Stimulated activated naive CD8-positive, alpha-beta T cell treated with anti-CD3 and anti-CD28 coated beads, Interleukin-15, Interleukin-2, amounts not matched to agents 100 ng/mL and 50 ng/mL, for 24 hours (primary cell): ENCODE data around the gene CFAP92.
"Not testable (repeated sequence)": the region's sequence is repeated elsewhere in the genome, so short reads cannot be mapped to it uniquely, and the experiment has no call there.

Experiments used
- H3K27ac Mint-ChIP-seq: one replicate; pipeline ENCODE4 v1.8.0; 2021; ENCODE audit warnings: mild to moderate bottlenecking, mixed read lengths
- H3K27me3 Mint-ChIP-seq: one replicate; pipeline ENCODE4 v1.8.0; 2021; ENCODE audit warnings: mixed read lengths
- H3K36me3 Mint-ChIP-seq: one replicate; pipeline ENCODE4 v1.8.0; 2021; ENCODE audit warnings: low read depth, mixed read lengths
- H3K4me1 Mint-ChIP-seq: one replicate; pipeline ENCODE4 v1.8.0; 2021; ENCODE audit warnings: low read depth, mixed read lengths
- H3K4me3 Mint-ChIP-seq: one replicate; pipeline ENCODE4 v1.8.0; 2021; ENCODE audit warnings: mild to moderate bottlenecking, mixed read lengths
- H3K9me3 Mint-ChIP-seq: one replicate; pipeline ENCODE4 v1.8.0; 2021; ENCODE audit warnings: mixed read lengths

The CFAP92 gene

GRCh38 chr3:128931046-128931445 is 62.8 kb downstream of the CFAP92 start:
- no peaks in the 10 kb centered on the region for H3K27me3 Mint-ChIP-seq
- H3K36me3 Mint-ChIP-seq, result peaks cover 4% of the 10 kb centered on the region

GRCh38 chr3:128929364-128929763 is 64.5 kb downstream of the CFAP92 start:
- peaks cover 9% of the 10 kb centered on the region for H3K4me1 Mint-ChIP-seq
- no peak overlapping the region for H3K4me3 Mint-ChIP-seq
- peaks cover 6% of the 10 kb centered on the region for H3K9me3 Mint-ChIP-seq
- no peak overlapping the region for H3K27ac Mint-ChIP-seq
- peaks cover 4% of the 10 kb centered on the region for H3K36me3 Mint-ChIP-seq
- no peaks in the 10 kb centered on the region for H3K27me3 Mint-ChIP-seq

More at GRCh38 chr3:128931046-128931445, 62.8 kb downstream of the CFAP92 start:
- H3K4me1 Mint-ChIP-seq, result no peaks in the 10 kb centered on the region
- H3K4me3 Mint-ChIP-seq, result no peak overlapping the region
- H3K27ac Mint-ChIP-seq, result no peak overlapping the region
- peaks cover 6% of the 10 kb centered on the region for H3K9me3 Mint-ChIP-seq

- Mint-ChIP-seq H3K36me3 (peaks cover 36% of the 10 kb centered on the region), H3K4me1 (peaks cover 45% of the 10 kb centered on the region), H3K9me3 (peaks cover 15% of the 10 kb centered on the region)
- not testable (repeated sequence) for H3K4me3 Mint-ChIP-seq, H3K27me3 Mint-ChIP-seq, H3K27ac Mint-ChIP-seq
These were observed 69.9 kb downstream of the CFAP92 start for GRCh38 chr3:128923986-128924385.

- Mint-ChIP-seq H3K4me1 (peaks cover 45% of the 10 kb centered on the region), H3K36me3 (peaks cover 40% of the 10 kb centered on the region), H3K4me3 (peak overlapping the region; percentile 68), H3K27me3 (no peaks in the 10 kb centered on the region), H3K27ac (peak overlapping the region; percentile 89), H3K9me3 (peaks cover 16% of the 10 kb centered on the region)
These were observed 70.3 kb downstream of the CFAP92 start for GRCh38 chr3:128923576-128923975.

GRCh38 chr3:128922804-128923459 is 70.9 kb downstream of the CFAP92 start:
- peaks cover 17% of the 10 kb centered on the region for H3K9me3 Mint-ChIP-seq
- H3K27me3 Mint-ChIP-seq, result no peaks in the 10 kb centered on the region
- H3K27ac Mint-ChIP-seq, result peak overlapping the region; percentile 89
- peaks cover 45% of the 10 kb centered on the region for H3K4me1 Mint-ChIP-seq
- H3K4me3 Mint-ChIP-seq, result peak overlapping the region; percentile 68
- H3K36me3 Mint-ChIP-seq, result peaks cover 47% of the 10 kb centered on the region

- H3K9me3 Mint-ChIP-seq, result peaks cover 11% of the 10 kb centered on the region
- H3K36me3 Mint-ChIP-seq, result peaks cover 71% of the 10 kb centered on the region
- H3K27ac Mint-ChIP-seq, result no peak overlapping the region
- H3K4me3 Mint-ChIP-seq, result no peak overlapping the region
- H3K27me3 Mint-ChIP-seq, result no peaks in the 10 kb centered on the region
- H3K4me1 Mint-ChIP-seq, result peaks cover 41% of the 10 kb centered on the region
These were observed 73.9 kb downstream of the CFAP92 start for GRCh38 chr3:128919988-128920387.

- H3K27ac Mint-ChIP-seq, result no peak overlapping the region
- H3K4me1 Mint-ChIP-seq, result peaks cover 17% of the 10 kb centered on the region
- no peaks in the 10 kb centered on the region for H3K27me3 Mint-ChIP-seq
- peaks cover 85% of the 10 kb centered on the region for H3K36me3 Mint-ChIP-seq
- H3K4me3 Mint-ChIP-seq, result no peak overlapping the region
- H3K9me3 Mint-ChIP-seq, result peaks cover 11% of the 10 kb centered on the region
These were observed 76.6 kb downstream of the CFAP92 start for GRCh38 chr3:128917291-128917690.

- H3K36me3 Mint-ChIP-seq, result peaks cover 81% of the 10 kb centered on the region
- H3K9me3 Mint-ChIP-seq, result peaks cover 2% of the 10 kb centered on the region
- H3K4me1 Mint-ChIP-seq, result no peaks in the 10 kb centered on the region
- no peak overlapping the region for H3K4me3 Mint-ChIP-seq
- H3K27me3 Mint-ChIP-seq, result no peaks in the 10 kb centered on the region
- no peak overlapping the region for H3K27ac Mint-ChIP-seq
These were observed 78.8 kb downstream of the CFAP92 start for GRCh38 chr3:128914966-128915645.

- Mint-ChIP-seq H3K27me3 (no peaks in the 10 kb centered on the region), H3K36me3 (peaks cover 58% of the 10 kb centered on the region), H3K9me3 (no peaks in the 10 kb centered on the region), H3K4me1 (no peaks in the 10 kb centered on the region), H3K27ac (no peak overlapping the region), H3K4me3 (no peak overlapping the region)
These were observed 82.0 kb downstream of the CFAP92 start for GRCh38 chr3:128911911-128912310.

GRCh38 chr3:128910006-128910405 is 83.9 kb downstream of the CFAP92 start:
- Mint-ChIP-seq H3K27me3 (no peaks in the 10 kb centered on the region), H3K4me1 (no peaks in the 10 kb centered on the region)

GRCh38 chr3:128908951-128909350 is 84.9 kb downstream of the CFAP92 start:
- no peak overlapping the region for H3K27ac Mint-ChIP-seq
- no peaks in the 10 kb centered on the region for H3K4me1 Mint-ChIP-seq
- H3K4me3 Mint-ChIP-seq, result no peak overlapping the region
- H3K36me3 Mint-ChIP-seq, result peaks cover 58% of the 10 kb centered on the region
- no peaks in the 10 kb centered on the region for H3K27me3 Mint-ChIP-seq
- H3K9me3 Mint-ChIP-seq, result no peaks in the 10 kb centered on the region

More at GRCh38 chr3:128910006-128910405, 83.9 kb downstream of the CFAP92 start:
- Mint-ChIP-seq H3K9me3 (no peaks in the 10 kb centered on the region), H3K4me3 (no peak overlapping the region), H3K36me3 (peaks cover 58% of the 10 kb centered on the region), H3K27ac (no peak overlapping the region)

GRCh38 chr3:128907706-128908445 is 86.0 kb downstream of the CFAP92 start:
- Mint-ChIP-seq H3K27me3 (no peaks in the 10 kb centered on the region), H3K36me3 (peaks cover 53% of the 10 kb centered on the region), H3K4me1 (no peaks in the 10 kb centered on the region), H3K27ac (no peak overlapping the region), H3K9me3 (no peaks in the 10 kb centered on the region), H3K4me3 (no peak overlapping the region)

GRCh38 chr3:128906804-128907525 is 86.9 kb downstream of the CFAP92 start:
- H3K27me3 Mint-ChIP-seq, result no peaks in the 10 kb centered on the region
- no peaks in the 10 kb centered on the region for H3K9me3 Mint-ChIP-seq
- no peaks in the 10 kb centered on the region for H3K4me1 Mint-ChIP-seq
- peaks cover 52% of the 10 kb centered on the region for H3K36me3 Mint-ChIP-seq
- H3K4me3 Mint-ChIP-seq, result no peak overlapping the region
- H3K27ac Mint-ChIP-seq, result no peak overlapping the region

- H3K4me3 Mint-ChIP-seq, result no peak overlapping the region
These were observed 87.7 kb downstream of the CFAP92 start for GRCh38 chr3:128906031-128906803.

More at GRCh38 chr3:128906031-128906803, 87.7 kb downstream of the CFAP92 start:
- no peaks in the 10 kb centered on the region for H3K9me3 Mint-ChIP-seq
- no peaks in the 10 kb centered on the region for H3K27me3 Mint-ChIP-seq
- no peak overlapping the region for H3K27ac Mint-ChIP-seq
- H3K4me1 Mint-ChIP-seq, result no peaks in the 10 kb centered on the region
- peaks cover 56% of the 10 kb centered on the region for H3K36me3 Mint-ChIP-seq
